ENCODE results near the gene RHBG. TPM values are rescaled to one million over a fixed set of nuclear protein-coding genes. Genes with fewer than 3 reads are reported as not detected.
"Not testable (repeated sequence)": the region's sequence is repeated elsewhere in the genome, so short reads cannot be mapped to it uniquely, and the experiment has no call there.

Gene RHBG, protein sequence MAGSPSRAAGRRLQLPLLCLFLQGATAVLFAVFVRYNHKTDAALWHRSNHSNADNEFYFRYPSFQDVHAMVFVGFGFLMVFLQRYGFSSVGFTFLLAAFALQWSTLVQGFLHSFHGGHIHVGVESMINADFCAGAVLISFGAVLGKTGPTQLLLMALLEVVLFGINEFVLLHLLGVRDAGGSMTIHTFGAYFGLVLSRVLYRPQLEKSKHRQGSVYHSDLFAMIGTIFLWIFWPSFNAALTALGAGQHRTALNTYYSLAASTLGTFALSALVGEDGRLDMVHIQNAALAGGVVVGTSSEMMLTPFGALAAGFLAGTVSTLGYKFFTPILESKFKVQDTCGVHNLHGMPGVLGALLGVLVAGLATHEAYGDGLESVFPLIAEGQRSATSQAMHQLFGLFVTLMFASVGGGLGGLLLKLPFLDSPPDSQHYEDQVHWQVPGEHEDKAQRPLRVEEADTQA
- total RNA-seq, result not detected
- long read RNA-seq, donor 1, result 0 reads
- long read RNA-seq, donor 2, result 0 reads

DNA sequence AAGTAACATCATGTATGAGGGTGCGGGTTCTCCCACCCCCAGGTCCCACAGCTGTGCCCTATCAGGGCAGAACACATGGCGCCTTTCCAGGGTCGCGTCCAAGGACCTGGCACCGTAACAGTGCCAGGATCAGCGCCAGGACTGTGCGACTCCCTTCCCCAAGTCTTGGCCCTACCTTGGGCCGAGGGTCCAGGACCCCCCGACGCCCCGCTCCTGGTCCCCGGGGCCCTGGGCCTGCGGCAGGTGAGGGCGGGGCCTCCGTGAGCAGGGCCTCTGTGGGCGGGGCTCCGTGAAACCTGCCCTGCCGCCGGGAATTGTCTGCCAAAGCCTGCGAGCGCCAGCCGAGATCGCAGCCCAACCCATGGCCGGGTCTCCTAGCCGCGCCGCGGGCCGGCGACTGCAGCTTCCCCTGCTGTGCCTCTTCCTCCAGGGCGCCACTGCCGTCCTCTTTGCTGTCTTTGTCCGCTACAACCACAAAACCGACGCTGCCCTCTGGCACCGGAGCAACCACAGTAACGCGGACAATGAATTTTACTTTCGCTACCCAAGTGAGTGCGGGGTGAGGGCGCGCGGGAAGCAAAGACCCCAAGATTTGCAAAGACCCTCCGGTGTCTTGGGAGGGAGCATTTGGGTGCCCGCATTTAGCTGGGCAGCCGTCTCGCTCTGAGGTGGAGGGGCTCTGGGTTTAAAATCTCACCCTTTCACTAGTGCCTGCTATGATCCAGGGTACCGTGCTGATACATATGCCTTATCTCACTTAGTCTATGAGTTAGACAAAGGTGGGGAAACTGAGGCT lies at the start of gene RHBG:
TSS of gene RHBG (plus strand) at position 323 of the 796 bp plus-strand sequence. CDS start at position 362, 39 bp downstream.
- Histone ChIP-seq H3K9me3 (no peaks in the 10 kb centered on the region), H3K36me3 (ENCODE audit: low read depth) (no peaks in the 10 kb centered on the region), H3K4me3 (no peak within 1 kb of the TSS), H3K4me1 (ENCODE audit: low read depth) (no peaks in the 10 kb centered on the region)
- TF ChIP-seq, protein P1, sequence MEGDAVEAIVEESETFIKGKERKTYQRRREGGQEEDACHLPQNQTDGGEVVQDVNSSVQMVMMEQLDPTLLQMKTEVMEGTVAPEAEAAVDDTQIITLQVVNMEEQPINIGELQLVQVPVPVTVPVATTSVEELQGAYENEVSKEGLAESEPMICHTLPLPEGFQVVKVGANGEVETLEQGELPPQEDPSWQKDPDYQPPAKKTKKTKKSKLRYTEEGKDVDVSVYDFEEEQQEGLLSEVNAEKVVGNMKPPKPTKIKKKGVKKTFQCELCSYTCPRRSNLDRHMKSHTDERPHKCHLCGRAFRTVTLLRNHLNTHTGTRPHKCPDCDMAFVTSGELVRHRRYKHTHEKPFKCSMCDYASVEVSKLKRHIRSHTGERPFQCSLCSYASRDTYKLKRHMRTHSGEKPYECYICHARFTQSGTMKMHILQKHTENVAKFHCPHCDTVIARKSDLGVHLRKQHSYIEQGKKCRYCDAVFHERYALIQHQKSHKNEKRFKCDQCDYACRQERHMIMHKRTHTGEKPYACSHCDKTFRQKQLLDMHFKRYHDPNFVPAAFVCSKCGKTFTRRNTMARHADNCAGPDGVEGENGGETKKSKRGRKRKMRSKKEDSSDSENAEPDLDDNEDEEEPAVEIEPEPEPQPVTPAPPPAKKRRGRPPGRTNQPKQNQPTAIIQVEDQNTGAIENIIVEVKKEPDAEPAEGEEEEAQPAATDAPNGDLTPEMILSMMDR (IDR thresholded peaks at IDR 0.05), result no peak
- DNase-seq, result peak in 2 of 3 donors; percentile 77 to 80
- ATAC-seq, result peak; percentile 93
- intact Hi-C loops (cut with DNase I, micrococcal nuclease), result no loop called here

- intact Hi-C loops (cut with DNase I, micrococcal nuclease), result no loop called here
- TF ChIP-seq, protein P1 (IDR thresholded peaks at IDR 0.05), result no peak
- no peak for ATAC-seq
Observed at GRCh38 chr1:156319664-156320063, 49.3 kb upstream of the RHBG start.

GRCh38 chr1:156320560-156320959 lies 48.5 kb upstream of the RHBG start:
- ATAC-seq (no peak), DNase-seq (no peak)
- no peak overlapping the region for H3K4me3 ChIP-seq
- H3K9me3 ChIP-seq, result no peaks in the 10 kb centered on the region
- intact Hi-C loops (cut with DNase I, micrococcal nuclease), result no loop called here
- H3K36me3 ChIP-seq (ENCODE audit: low read depth), result peaks cover 30% of the 10 kb centered on the region
- TF ChIP-seq, protein P1 (IDR thresholded peaks at IDR 0.05), result no peak
- no peaks in the 10 kb centered on the region for H3K4me1 ChIP-seq (ENCODE audit: low read depth)

More at GRCh38 chr1:156319664-156320063, 49.3 kb upstream of the RHBG start:
- peak in 1 of 3 donors; percentile 38 for DNase-seq
- Histone ChIP-seq H3K4me1 (ENCODE audit: low read depth) (no peaks in the 10 kb centered on the region), H3K9me3 (no peaks in the 10 kb centered on the region), H3K36me3 (ENCODE audit: low read depth) (peaks cover 33% of the 10 kb centered on the region), H3K4me3 (no peak overlapping the region)

GRCh38 chr1:156323179-156323578 lies 45.8 kb upstream of the RHBG start:
- ATAC-seq; H3K4me1 ChIP-seq (ENCODE audit: low read depth); intact Hi-C loops (cut with DNase I, micrococcal nuclease); H3K4me3 ChIP-seq; H3K9me3 ChIP-seq; DNase-seq: not testable (repeated sequence)
- H3K36me3 ChIP-seq (ENCODE audit: low read depth), result peaks cover 13% of the 10 kb centered on the region

DNA sequence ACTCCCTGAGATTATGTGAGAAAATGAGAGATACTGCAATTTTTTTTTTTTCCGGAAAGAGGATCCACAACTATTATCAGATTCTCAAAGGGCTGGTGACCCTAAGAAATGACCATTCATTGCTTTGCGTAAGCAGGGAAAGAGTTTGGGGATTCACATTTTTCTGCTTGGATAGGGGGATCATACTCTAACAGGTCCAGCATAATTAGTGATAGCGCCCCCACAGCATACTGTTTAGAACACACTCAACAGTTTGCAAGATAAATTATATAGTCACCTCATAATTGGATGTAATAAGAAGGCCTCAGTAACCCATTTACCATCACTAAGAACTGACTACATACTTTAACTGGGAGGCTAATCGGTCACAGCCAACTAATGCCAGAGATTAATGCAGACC lies 32.8 kb upstream of the RHBG start:
- no peaks in the 10 kb centered on the region for H3K36me3 ChIP-seq (ENCODE audit: low read depth)
- intact Hi-C loops (cut with DNase I, micrococcal nuclease), result no loop called here

More for the DNA sequence above, 32.8 kb upstream of the RHBG start:
- ATAC-seq, result no peak
- Histone ChIP-seq H3K4me1 (ENCODE audit: low read depth) (peaks cover 17% of the 10 kb centered on the region), H3K4me3 (no peak overlapping the region), H3K9me3 (no peaks in the 10 kb centered on the region)
- TF ChIP-seq, protein P1 (IDR thresholded peaks at IDR 0.05), result no peak
- no peak for DNase-seq
